Umbilical cord (tissue), 2 donors: ENCODE results near the gene OR5B3. TPM values are rescaled to one million over a fixed set of nuclear protein-coding genes. Genes with fewer than 3 reads are reported as not detected.
"Not testable (repeated sequence)": the region's sequence is repeated elsewhere in the genome, so short reads cannot be mapped to it uniquely, and the experiment has no call there.

Source experiments
- DNase-seq: peaks from one replicate; pipeline ENCODE4 v3.0.0-alpha.2; 2015; ENCODE audit warnings: low spot score
- total RNA-seq: library from RNA; depleted of rRNA; stranded (reverse); fragments of >200 nt; gene quantifications from one replicate; pipeline ENCODE4 v1.2.3, GENCODE V29; 2014; ENCODE audit warnings: low replicate concordance; ENCODE audit not compliant: insufficient read depth

OR5B3 gene
- not detected for total RNA-seq

- no peak for DNase-seq
Measured at GRCh38 chr11:58406774-58407173, at the start of gene OR5B3. OR5B3 (minus strand) TSS chr11:58406874; CDS start chr11:58403409, 3,465 bp downstream.

GRCh38 chr11:58451585-58451984 lies 44.9 kb upstream of the OR5B3 start:
- no peak for DNase-seq

- no peak for DNase-seq
Measured at GRCh38 chr11:58446294-58446693, 39.6 kb upstream of the OR5B3 start.

GRCh38 chr11:58444300-58444699 lies 37.6 kb upstream of the OR5B3 start:
- no peak for DNase-seq

- DNase-seq = no peak
Measured at GRCh38 chr11:58442136-58442535, 35.5 kb upstream of the OR5B3 start, which contains the start of gene OR5B12. OR5B12 (minus strand) TSS chr11:58442236; CDS start chr11:58440151, 2,085 bp downstream.

GRCh38 chr11:58438486-58438885 lies 31.8 kb upstream of the OR5B3 start:
- DNase-seq = no peak

- no peak for DNase-seq
Measured at GRCh38 chr11:58434217-58434616, 27.5 kb upstream of the OR5B3 start.

- no peak for DNase-seq
Measured at GRCh38 chr11:58433638-58434203, 27.0 kb upstream of the OR5B3 start.

- no peak for DNase-seq
Measured at GRCh38 chr11:58429273-58429672, 22.6 kb upstream of the OR5B3 start.

- no peak for DNase-seq
Measured at GRCh38 chr11:58428021-58428420, 21.3 kb upstream of the OR5B3 start, which contains the start of gene OR5B2. OR5B2 (minus strand) TSS chr11:58428121; CDS start chr11:58423261, 4,860 bp downstream.

- DNase-seq = not testable (repeated sequence)
Measured at GRCh38 chr11:58399622-58400021, 7.1 kb downstream of the OR5B3 start.

- DNase-seq = no peak
Measured at GRCh38 chr11:58395581-58395980, 11.1 kb downstream of the OR5B3 start.

GRCh38 chr11:58394195-58394594 lies 12.5 kb downstream of the OR5B3 start:
- peak; percentile 6 for DNase-seq

GRCh38 chr11:58392746-58393145 lies 13.9 kb downstream of the OR5B3 start:
- DNase-seq = no peak

GRCh38 chr11:58391879-58392278 lies 14.8 kb downstream of the OR5B3 start:
- no peak for DNase-seq

- DNase-seq = no peak
Measured at GRCh38 chr11:58390551-58391063, 16.1 kb downstream of the OR5B3 start.

- no peak for DNase-seq
Measured at GRCh38 chr11:58358969-58359368, 47.7 kb downstream of the OR5B3 start, which contains the start of gene OR5B17. OR5B17 (minus strand) TSS chr11:58359069; CDS start chr11:58359069, 0 bp downstream.

- DNase-seq = no peak
Measured at GRCh38 chr11:58354727-58355126, 51.9 kb downstream of the OR5B3 start.

Other genes with a start within 250 kb of the OR5B3 start
- 0.96 TPM for gene OR9Q2, start 217.8 kb downstream of the OR5B3 start, total RNA-seq
- gene OR1S2, start 202.7 kb downstream of the OR5B3 start, total RNA-seq = not detected
- not detected for gene OR1S1, start 194.2 kb downstream of the OR5B3 start, total RNA-seq
- 0.72 TPM for gene OR10Q1, start 178.0 kb downstream of the OR5B3 start, total RNA-seq
- not detected for gene OR10W1, start 138.6 kb downstream of the OR5B3 start, total RNA-seq
- gene OR5B17, start 47.8 kb downstream of the OR5B3 start, total RNA-seq = 1.4 TPM
- 3.9 TPM for gene OR5B2, start 21.2 kb upstream of the OR5B3 start, total RNA-seq
- 1.4 TPM for gene OR5B12, start 35.4 kb upstream of the OR5B3 start, total RNA-seq
- not detected for gene OR5B21, start 101.2 kb upstream of the OR5B3 start, total RNA-seq
- 5.3 TPM for gene LPXN, start 169.0 kb upstream of the OR5B3 start, total RNA-seq
- 36.8 TPM for gene ZFP91, start 172.2 kb upstream of the OR5B3 start, total RNA-seq
- gene CNTF, start 215.8 kb upstream of the OR5B3 start, total RNA-seq = 4.3 TPM